ENCODE measurements around the gene SMCO4. TPM values are rescaled to one million over a fixed set of nuclear protein-coding genes. Genes with fewer than 3 reads are reported as not detected.
A peak's percentile ranks its signal among the peaks of the same experiment; 100 is the strongest.

The SMCO4 gene
- total and polyA plus RNA-seq, 2 experiments from 2014 or later: 36.1 to 60.9 TPM

GRCh38 chr11:93540896-93541553 is 2.2 kb downstream of the SMCO4 start:
- 91% methylated on average over 1 of the region's 1 CpG for WGBS (ENCODE audit: low lambda C conversion rate, missing lambda C conversion rate)
- no peak for DNase-seq (ENCODE audit: low spot score)
- Histone ChIP-seq H3K9me2 (replicated peaks; ENCODE audit: insufficient read depth) (no peaks in the 10 kb centered on the region), H3K9me3 (ENCODE audit: low read depth) (no peaks in the 10 kb centered on the region), H3K27ac (peak overlapping the region; percentile 95), H3K36me3 (replicated peaks; ENCODE audit: insufficient read depth, low read depth) (no peaks in the 10 kb centered on the region), H3K4me3 (no peak overlapping the region), H3K4me1 (ENCODE audit: insufficient read depth) (peaks cover 14% of the 10 kb centered on the region), H3K79me2 (peaks cover 52% of the 10 kb centered on the region), H2AFZ (no peak overlapping the region), H3K4me2 (peak overlapping the region; percentile 94), H4K20me1 (ENCODE audit: insufficient read depth, poor library complexity, severe bottlenecking) (no peaks in the 10 kb centered on the region), H3K27me3 (no peaks in the 10 kb centered on the region)
- TF ChIP-seq EZH2 (IDR thresholded peaks at IDR 0.05; ENCODE audit: borderline replicate concordance): no peak
- no peak for TF ChIP-seq CTCF (IDR thresholded peaks at IDR 0.05; ENCODE audit: poor library complexity)
- TF ChIP-seq EZH2phosphoT487 (IDR thresholded peaks at IDR 0.05; ENCODE audit: low read depth, severe bottlenecking, unreplicated experiment): no peak

- 84% methylated on average over 4 of the region's 4 CpGs for WGBS (ENCODE audit: low lambda C conversion rate, missing lambda C conversion rate)
- Histone ChIP-seq H3K4me1 (ENCODE audit: insufficient read depth) (peaks cover 14% of the 10 kb centered on the region), H3K79me2 (peaks cover 59% of the 10 kb centered on the region)
Observed at GRCh38 chr11:93540337-93540736, 2.9 kb downstream of the SMCO4 start.

GRCh38 chr11:93537767-93538261 is 5.4 kb downstream of the SMCO4 start:
- WGBS (ENCODE audit: low lambda C conversion rate, missing lambda C conversion rate): 85% methylated on average over 14 of the region's 14 CpGs
- H3K79me2 ChIP-seq: peaks cover 82% of the 10 kb centered on the region
- no peaks in the 10 kb centered on the region for H3K36me3 ChIP-seq (replicated peaks; ENCODE audit: insufficient read depth, low read depth)
- H3K27me3 ChIP-seq: no peaks in the 10 kb centered on the region
- TF ChIP-seq EZH2phosphoT487 (IDR thresholded peaks at IDR 0.05; ENCODE audit: low read depth, severe bottlenecking, unreplicated experiment) (no peak), EZH2 (IDR thresholded peaks at IDR 0.05; ENCODE audit: borderline replicate concordance) (no peak), CTCF (IDR thresholded peaks at IDR 0.05; ENCODE audit: poor library complexity) (no peak)
- no peaks in the 10 kb centered on the region for H3K9me2 ChIP-seq (replicated peaks; ENCODE audit: insufficient read depth)
- no peak overlapping the region for H3K4me3 ChIP-seq
- H3K9me3 ChIP-seq (ENCODE audit: low read depth): no peaks in the 10 kb centered on the region
- peaks cover 14% of the 10 kb centered on the region for H3K4me1 ChIP-seq (ENCODE audit: insufficient read depth)
- H3K4me2 ChIP-seq: peak overlapping the region; percentile 10
- no peaks in the 10 kb centered on the region for H4K20me1 ChIP-seq (ENCODE audit: insufficient read depth, poor library complexity, severe bottlenecking)
- peak; percentile 45 for DNase-seq (ENCODE audit: low spot score)
- no peak overlapping the region for H3K27ac ChIP-seq
- no peak overlapping the region for H2AFZ ChIP-seq

More at GRCh38 chr11:93540337-93540736, 2.9 kb downstream of the SMCO4 start:
- Histone ChIP-seq H4K20me1 (ENCODE audit: insufficient read depth, poor library complexity, severe bottlenecking) (no peaks in the 10 kb centered on the region), H3K9me3 (ENCODE audit: low read depth) (no peaks in the 10 kb centered on the region), H3K36me3 (replicated peaks; ENCODE audit: insufficient read depth, low read depth) (no peaks in the 10 kb centered on the region), H3K27ac (no peak overlapping the region), H3K27me3 (no peaks in the 10 kb centered on the region), H3K9me2 (replicated peaks; ENCODE audit: insufficient read depth) (no peaks in the 10 kb centered on the region), H2AFZ (no peak overlapping the region), H3K4me2 (no peak overlapping the region), H3K4me3 (no peak overlapping the region)
- TF ChIP-seq CTCF (IDR thresholded peaks at IDR 0.05; ENCODE audit: poor library complexity): no peak
- no peak for TF ChIP-seq EZH2phosphoT487 (IDR thresholded peaks at IDR 0.05; ENCODE audit: low read depth, severe bottlenecking, unreplicated experiment)
- TF ChIP-seq EZH2 (IDR thresholded peaks at IDR 0.05; ENCODE audit: borderline replicate concordance): no peak
- DNase-seq (ENCODE audit: low spot score): no peak
